Heart left ventricle (tissue), 13 donors: ENCODE measurements around the gene LRMDA.

Source experiments
- POLR2A ChIP-seq, 2 donors: fragments of 450-650 bp; IDR thresholded peaks; one replicate each; pipeline ENCODE4 v1.6.1; 2017; ENCODE audit warnings: antibody characterized with exemption in 2 of 2, mild to moderate bottlenecking in 2 of 2, moderate library complexity in 2 of 2
- TF ChIP-seq, protein P1 (sequence below), 12 donors: fragments of 200-600 bp; sonication (generic) in 4 of 12; IDR thresholded peaks; one replicate each; pipeline versions ENCODE4 v1.5.0 to v1.8.0; 2018 to 2022; ENCODE audit warnings: antibody characterized with exemption in 12 of 12, mild to moderate bottlenecking in 5 of 12
- donor health status: ischemic (EF 13 %, LVEDD 7.1; RV severe dilation, severe dysfunction).
- donor health status: DM: no; HTN: yes; CAD: no.
- donor health status: DM: no; HTN: no; CAD: no.
- donor health status: ischemic (EF 25% LVEDD 6.9; RV normal size, moderate dysfunction).
- donor health status: ischemic (EF 25% LVEDD 5.7; RV mildly dilated, moderate dysfunction).
- donor health status: ischemic (EF 35%, LVEDD 5.7; RV mildly dilated, moderate dysfunction).
- donor health status: nonischemic (EF 11% LVEDD 7.7; RV severe dilation, severe dysfunction).
- donor health status: DM: yes; HTN: yes; CAD: no.
- donor health status: PGD.
- donor health status: ischemic (EF 29% LVEDD 5.4; RV normal size, mild dysfunction).
- donor health status: nonischemic (EF 23%, LVEDD 6.1; RV moderate dilation, normal function).

DNA sequence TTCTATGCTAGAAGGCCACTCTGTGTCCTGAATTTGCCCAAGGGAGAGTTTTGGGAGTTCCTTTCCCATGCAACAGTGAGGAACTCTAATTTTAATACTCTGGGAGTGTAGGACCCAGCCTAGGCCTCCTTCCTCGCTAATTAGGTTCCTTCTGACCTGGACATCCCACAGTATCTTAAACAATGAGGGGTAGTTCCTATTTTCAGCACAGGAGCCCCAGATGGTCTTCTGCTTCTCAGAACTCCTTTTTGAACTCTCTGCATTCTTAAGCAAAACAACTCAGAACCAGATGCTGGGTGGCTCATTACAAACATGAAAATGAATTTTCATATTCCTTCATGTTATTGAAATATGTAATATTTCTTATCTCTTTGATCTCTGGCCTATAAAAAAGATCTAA is 116.9 kb downstream of the LRMDA start:
- TF ChIP-seq, protein P1, sequence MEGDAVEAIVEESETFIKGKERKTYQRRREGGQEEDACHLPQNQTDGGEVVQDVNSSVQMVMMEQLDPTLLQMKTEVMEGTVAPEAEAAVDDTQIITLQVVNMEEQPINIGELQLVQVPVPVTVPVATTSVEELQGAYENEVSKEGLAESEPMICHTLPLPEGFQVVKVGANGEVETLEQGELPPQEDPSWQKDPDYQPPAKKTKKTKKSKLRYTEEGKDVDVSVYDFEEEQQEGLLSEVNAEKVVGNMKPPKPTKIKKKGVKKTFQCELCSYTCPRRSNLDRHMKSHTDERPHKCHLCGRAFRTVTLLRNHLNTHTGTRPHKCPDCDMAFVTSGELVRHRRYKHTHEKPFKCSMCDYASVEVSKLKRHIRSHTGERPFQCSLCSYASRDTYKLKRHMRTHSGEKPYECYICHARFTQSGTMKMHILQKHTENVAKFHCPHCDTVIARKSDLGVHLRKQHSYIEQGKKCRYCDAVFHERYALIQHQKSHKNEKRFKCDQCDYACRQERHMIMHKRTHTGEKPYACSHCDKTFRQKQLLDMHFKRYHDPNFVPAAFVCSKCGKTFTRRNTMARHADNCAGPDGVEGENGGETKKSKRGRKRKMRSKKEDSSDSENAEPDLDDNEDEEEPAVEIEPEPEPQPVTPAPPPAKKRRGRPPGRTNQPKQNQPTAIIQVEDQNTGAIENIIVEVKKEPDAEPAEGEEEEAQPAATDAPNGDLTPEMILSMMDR (IDR thresholded peaks at IDR 0.05), result no peak
- TF ChIP-seq POLR2A (IDR thresholded peaks at IDR 0.05), result no peak
